DMS53 treated with DMSO at 0.1 percent for 48 hours (cell line): ENCODE results near the gene EEFSEC.
A peak's percentile ranks its signal among the peaks of the same experiment; 100 is the strongest.

Experiments used
- DNase-seq: peaks from one replicate; lab custom pipeline; 2025; ENCODE audit not compliant: unreplicated experiment; lab: John Stamatoyannopoulos, UW

EEFSEC gene

GRCh38 chr3:128328546-128329458 lies 175.5 kb downstream of the EEFSEC start:
- DNase-seq = no peak

- no peak for DNase-seq
Observed at GRCh38 chr3:128329491-128330213, 176.4 kb downstream of the EEFSEC start.

- no peak for DNase-seq
Observed at GRCh38 chr3:128330214-128330842, 177.0 kb downstream of the EEFSEC start.

GRCh38 chr3:128334086-128334645 lies 180.9 kb downstream of the EEFSEC start:
- no peak for DNase-seq

- DNase-seq = no peak
Observed at GRCh38 chr3:128334766-128335165, 181.5 kb downstream of the EEFSEC start.

- peak; percentile 14 for DNase-seq
Observed at GRCh38 chr3:128335621-128336296, 182.5 kb downstream of the EEFSEC start.

GRCh38 chr3:128336337-128337156 lies 183.3 kb downstream of the EEFSEC start:
- no peak for DNase-seq

- DNase-seq = no peak
Observed at GRCh38 chr3:128337305-128337704, 184.0 kb downstream of the EEFSEC start.

- peak; percentile 6 for DNase-seq
Observed at GRCh38 chr3:128338536-128339330, 185.5 kb downstream of the EEFSEC start.

GRCh38 chr3:128339491-128340012 lies 186.3 kb downstream of the EEFSEC start:
- no peak for DNase-seq

- DNase-seq = no peak
Observed at GRCh38 chr3:128340198-128340903, 187.1 kb downstream of the EEFSEC start.

GRCh38 chr3:128340904-128341555 lies 187.7 kb downstream of the EEFSEC start:
- no peak for DNase-seq

GRCh38 chr3:128341659-128342395 lies 188.5 kb downstream of the EEFSEC start:
- DNase-seq = no peak

GRCh38 chr3:128342701-128343180 lies 189.5 kb downstream of the EEFSEC start:
- no peak for DNase-seq

GRCh38 chr3:128343287-128344051 lies 190.2 kb downstream of the EEFSEC start:
- DNase-seq = peak; percentile 75

- no peak for DNase-seq
Observed at GRCh38 chr3:128344052-128344735, 190.9 kb downstream of the EEFSEC start.
